Measurements from ENCODE around the gene POLR2C. TPM values are rescaled to one million over a fixed set of nuclear protein-coding genes. Genes with fewer than 3 reads are reported as not detected.
A peak's percentile ranks its signal among the peaks of the same experiment; 100 is the strongest.

POLR2C gene
- total and polyA plus RNA-seq, 9 donors = 54.9 to 96.9 (median 68.9) TPM

- H3K27me3 ChIP-seq = no peaks in the 10 kb centered on the region
- H3K4me1 ChIP-seq (ENCODE audit: insufficient read depth) = peaks cover 8% of the 10 kb centered on the region
- H3K9me3 ChIP-seq = no peaks in the 10 kb centered on the region
- peak overlapping the region; percentile 41 for H3K4me3 ChIP-seq
- no peaks in the 10 kb centered on the region for H3K36me3 ChIP-seq
- peak overlapping the region; percentile 37 to 83 for H3K27ac ChIP-seq
- no peak for TF ChIP-seq POLR2A (IDR thresholded peaks at IDR 0.05)
- TF ChIP-seq EP300 (IDR thresholded peaks at IDR 0.05) = no peak
- TF ChIP-seq CTCF (IDR thresholded peaks at IDR 0.05) = no peak
- 81 to 82% (median 81%) methylated on average over 8 of the region's 8 CpGs for WGBS, 3 donors
- intact Hi-C loops (cut with DNase I) = no loop called here
- no peak for DNase-seq
Measured at GRCh38 chr16:57486858-57487834, 24.7 kb downstream of the POLR2C start.

- H3K4me3 ChIP-seq = no peak overlapping the region
- intact Hi-C loops (cut with DNase I) = no loop called here
- no peaks in the 10 kb centered on the region for H3K9me3 ChIP-seq
- H3K36me3 ChIP-seq = no peaks in the 10 kb centered on the region
- WGBS, 3 donors = 94 to 96% (median 95%) methylated on average over 5 of the region's 5 CpGs
- no peak for DNase-seq
- no peak for TF ChIP-seq CTCF (IDR thresholded peaks at IDR 0.05)
- no peak for TF ChIP-seq POLR2A (IDR thresholded peaks at IDR 0.05)
- no peak for TF ChIP-seq EP300 (IDR thresholded peaks at IDR 0.05)
- no peaks in the 10 kb centered on the region for H3K27me3 ChIP-seq
- no peak overlapping the region for H3K27ac ChIP-seq
- H3K4me1 ChIP-seq (ENCODE audit: insufficient read depth) = peaks cover 8% of the 10 kb centered on the region
Measured at GRCh38 chr16:57489229-57489628, 26.8 kb downstream of the POLR2C start.

GRCh38 chr16:57493767-57494166, 31.3 kb downstream of the POLR2C start:
- H3K4me3 ChIP-seq = no peak overlapping the region
- no peak for DNase-seq
- no peaks in the 10 kb centered on the region for H3K36me3 ChIP-seq
- H3K27ac ChIP-seq = no peak overlapping the region
- H3K4me1 ChIP-seq (ENCODE audit: insufficient read depth) = no peaks in the 10 kb centered on the region
- H3K9me3 ChIP-seq = no peaks in the 10 kb centered on the region
- TF ChIP-seq CTCF (IDR thresholded peaks at IDR 0.05) (no peak), EP300 (IDR thresholded peaks at IDR 0.05) (no peak), POLR2A (IDR thresholded peaks at IDR 0.05) (no peak)
- WGBS, 3 donors = 83 to 89% (median 88%) methylated on average over 4 of the region's 4 CpGs
- intact Hi-C loops (cut with DNase I) = no loop called here
- no peaks in the 10 kb centered on the region for H3K27me3 ChIP-seq

GRCh38 chr16:57497121-57497520, 34.6 kb downstream of the POLR2C start:
- H3K27ac ChIP-seq = no peak overlapping the region
- intact Hi-C loops (cut with DNase I) = no loop called here
- TF ChIP-seq EP300 (IDR thresholded peaks at IDR 0.05) = no peak
- TF ChIP-seq POLR2A (IDR thresholded peaks at IDR 0.05) = no peak
- TF ChIP-seq CTCF (IDR thresholded peaks at IDR 0.05) = no peak
- DNase-seq = peak in 1 of 5 donors; percentile 19
- H3K9me3 ChIP-seq = no peaks in the 10 kb centered on the region
- H3K36me3 ChIP-seq = no peaks in the 10 kb centered on the region
- no peaks in the 10 kb centered on the region for H3K27me3 ChIP-seq
- H3K4me3 ChIP-seq = no peak overlapping the region
- 65 to 75% (median 67%) methylated on average over 13 of the region's 13 CpGs for WGBS, 3 donors
- H3K4me1 ChIP-seq (ENCODE audit: insufficient read depth) = no peaks in the 10 kb centered on the region
